ENCODE results near the gene SCARB1. TPM values are rescaled to one million over a fixed set of nuclear protein-coding genes. Genes with fewer than 3 reads are reported as not detected.

Gene SCARB1
- total and polyA plus RNA-seq, 7 experiments from 2014 or later: 2.2 to 7.1 (median 4.0) TPM

GRCh38 chr12:124909831-124910560 is 46.3 kb upstream of the SCARB1 start:
- H3K27me3 Mint-ChIP-seq: peaks cover 0 to 13% (median 0%) of the 10 kb centered on the region in 5 donors
- H3K27ac Mint-ChIP-seq: peak overlapping the region in 7 of 9 donors; percentile 29 to 84 (median 56)
- H3K4me1 ChIP-seq (ENCODE audit: control insufficient read depth in 2 of 2, insufficient read depth in 2 of 2, low read length in 2 of 2): peaks cover 9 to 10% of the 10 kb centered on the region in 2 donors
- ATAC-seq (no peak), DNase-seq (peak in 1 of 9 donors; percentile 3)
- H3K4me1 Mint-ChIP-seq: peaks cover 32 to 58% (median 52%) of the 10 kb centered on the region in 7 donors
- H3K9me3 Mint-ChIP-seq: peaks cover 0 to 26% (median 0%) of the 10 kb centered on the region in 11 donors
- ChIA-PET POLR2A (interaction anchor here (0.6 to 7.1 kb wide), 7 partner anchors 9 to 35 kb away, joined by 3 to 158 read pairs (median 11); no protein-coding TSS in a partner anchor), CTCF (interaction anchor here (0.6 to 7.3 kb wide), 3 partner anchors 30 to 101 kb away, joined by 3 to 167 read pairs (median 5); no protein-coding TSS in a partner anchor)
- H3K4me3 ChIP-seq (ENCODE audit: low read length): no peak overlapping the region
- no peaks in the 10 kb centered on the region for H3K27me3 ChIP-seq (ENCODE audit: control insufficient read depth in 2 of 2, insufficient read depth in 2 of 2, low read length in 2 of 2)
- peak overlapping the region in 4 of 10 donors; percentile 18 to 84 (median 50) for H3K4me3 Mint-ChIP-seq
- H3K9me3 ChIP-seq (ENCODE audit: control insufficient read depth in 2 of 3, low read length in 3 of 3): no peaks in the 10 kb centered on the region
- H3K36me3 ChIP-seq (ENCODE audit: control insufficient read depth in 2 of 3, insufficient read depth in 3 of 3, low read length in 3 of 3): peaks cover 7 to 25% (median 8%) of the 10 kb centered on the region in 3 experiments
- intact Hi-C loops (cut with micrococcal nuclease): loop anchor here in 1 of 2 donors (5.0 kb wide), 2 partner anchors 138 to 157 kb away; partner anchors contain the start of gene AACS
- peaks cover 16 to 41% (median 33%) of the 10 kb centered on the region in 5 donors for H3K36me3 Mint-ChIP-seq
- H3K27ac ChIP-seq (ENCODE audit: low read depth, low read length): no peak overlapping the region

DNA sequence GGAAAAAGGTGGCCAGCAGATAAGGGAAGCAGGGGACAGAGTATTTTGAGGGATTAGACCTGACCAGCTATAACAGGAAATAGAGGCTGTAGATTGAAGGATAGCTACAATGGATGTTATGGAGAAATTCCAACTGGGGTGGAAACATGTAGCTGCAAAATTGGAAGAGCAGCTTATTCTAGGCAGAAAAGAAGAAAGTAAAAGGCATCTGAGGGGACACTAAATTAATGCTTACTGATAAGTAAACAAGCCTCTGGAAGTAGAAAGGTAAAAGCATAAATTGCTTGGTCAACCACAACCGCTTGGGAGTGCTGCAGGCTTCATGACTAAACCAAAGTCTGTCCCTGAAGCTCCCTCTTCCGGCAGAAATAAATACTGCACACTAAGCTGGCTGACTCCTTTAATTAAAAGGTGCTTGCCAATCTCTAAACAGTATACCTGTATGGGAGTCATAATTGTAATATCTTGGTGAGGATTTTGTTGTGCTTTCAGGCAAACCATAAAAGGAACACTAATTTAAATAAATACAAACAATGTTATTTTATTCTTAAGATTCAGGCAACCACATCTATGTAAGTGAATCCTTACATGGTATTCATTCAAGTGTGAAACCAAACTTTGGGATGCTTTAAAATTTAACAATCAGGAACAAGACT is 43.1 kb upstream of the SCARB1 start:
- Mint-ChIP-seq H3K36me3 (peaks cover 6 to 17% (median 10%) of the 10 kb centered on the region in 5 donors), H3K27ac (peak overlapping the region in 8 of 9 donors; percentile 1 to 67 (median 36)), H3K4me1 (peaks cover 21 to 33% (median 27%) of the 10 kb centered on the region in 7 donors), H3K27me3 (no peaks in the 10 kb centered on the region), H3K9me3 (peaks cover 0 to 8% (median 0%) of the 10 kb centered on the region in 11 donors), H3K4me3 (peak overlapping the region in 1 of 10 donors; percentile 4)
- Histone ChIP-seq H3K27ac (ENCODE audit: low read depth, low read length) (no peak overlapping the region), H3K4me3 (ENCODE audit: low read length) (no peak overlapping the region), H3K4me1 (ENCODE audit: control insufficient read depth in 2 of 2, insufficient read depth in 2 of 2, low read length in 2 of 2) (peaks cover 4 to 10% of the 10 kb centered on the region in 2 donors), H3K9me3 (ENCODE audit: control insufficient read depth in 2 of 3, low read length in 3 of 3) (no peaks in the 10 kb centered on the region), H3K27me3 (ENCODE audit: control insufficient read depth in 2 of 2, insufficient read depth in 2 of 2, low read length in 2 of 2) (no peaks in the 10 kb centered on the region), H3K36me3 (ENCODE audit: control insufficient read depth in 2 of 3, insufficient read depth in 3 of 3, low read length in 3 of 3) (peaks cover 0 to 9% (median 8%) of the 10 kb centered on the region in 3 experiments)
- ChIA-PET CTCF (interaction anchor here (0.6 to 7.3 kb wide), 14 partner anchors 9 to 211 kb away, joined by 3 to 167 read pairs (median 6); partner anchors contain the start of gene UBC), POLR2A (interaction anchor here (0.7 to 4.6 kb wide), 8 partner anchors 9 to 143 kb away, joined by 3 to 62 read pairs (median 8); partner anchors contain the start of gene UBC)
- peak; percentile 90 for ATAC-seq
- peak; percentile 49 to 92 (median 89) for DNase-seq
- intact Hi-C loops (cut with micrococcal nuclease): loop anchor here (1.0 to 5.0 kb wide), 11 partner anchors 8 to 870 kb away; partner anchors contain the start of genes AACS (in 2 of the 2), DHX37 (in 1 of the 2), NCOR2 (in 1 of the 2) and SCARB1 (in 1 of the 2)

- Histone ChIP-seq H3K4me3 (ENCODE audit: low read length) (no peak overlapping the region), H3K4me1 (ENCODE audit: control insufficient read depth in 2 of 2, insufficient read depth in 2 of 2, low read length in 2 of 2) (peaks cover 0 to 4% of the 10 kb centered on the region in 2 donors), H3K27me3 (ENCODE audit: control insufficient read depth in 2 of 2, insufficient read depth in 2 of 2, low read length in 2 of 2) (no peaks in the 10 kb centered on the region), H3K9me3 (ENCODE audit: control insufficient read depth in 2 of 3, low read length in 3 of 3) (no peaks in the 10 kb centered on the region), H3K36me3 (ENCODE audit: control insufficient read depth in 2 of 3, insufficient read depth in 3 of 3, low read length in 3 of 3) (no peaks in the 10 kb centered on the region), H3K27ac (ENCODE audit: low read depth, low read length) (no peak overlapping the region)
- ChIA-PET POLR2A (interaction anchor here (3.8 to 4.6 kb wide), 2 partner anchors 11 to 36 kb away, joined by 36 to 62 read pairs; partner anchors contain the start of gene UBC), CTCF (interaction anchor here (0.7 to 7.3 kb wide), 4 partner anchors 11 to 990 kb away, joined by 3 to 167 read pairs (median 16); partner anchors contain the start of gene UBC)
- H3K27me3 Mint-ChIP-seq: peaks cover 0 to 2% (median 0%) of the 10 kb centered on the region in 5 donors
- ATAC-seq: peak; percentile 45
- peaks cover 6 to 12% (median 7%) of the 10 kb centered on the region in 7 donors for H3K4me1 Mint-ChIP-seq
- H3K36me3 Mint-ChIP-seq: no peaks in the 10 kb centered on the region
- DNase-seq: peak in 1 of 9 donors; percentile 4
- no peak overlapping the region for H3K4me3 Mint-ChIP-seq
- intact Hi-C loops (cut with micrococcal nuclease): loop anchor here in 1 of 2 donors (5.0 kb wide), 2 partner anchors 132 to 163 kb away; partner anchors contain the start of gene AACS
- H3K27ac Mint-ChIP-seq: peak overlapping the region in 1 of 9 donors; percentile 13
- no peaks in the 10 kb centered on the region for H3K9me3 Mint-ChIP-seq
Observed at GRCh38 chr12:124904306-124905098, 40.8 kb upstream of the SCARB1 start.

GRCh38 chr12:124902916-124903315 is 39.3 kb upstream of the SCARB1 start:
- no peaks in the 10 kb centered on the region for H3K9me3 ChIP-seq (ENCODE audit: control insufficient read depth in 2 of 3, low read length in 3 of 3)
- H3K4me1 ChIP-seq (ENCODE audit: control insufficient read depth in 2 of 2, insufficient read depth in 2 of 2, low read length in 2 of 2): peaks cover 0 to 4% of the 10 kb centered on the region in 2 donors
- no peaks in the 10 kb centered on the region for H3K36me3 ChIP-seq (ENCODE audit: control insufficient read depth in 2 of 3, insufficient read depth in 3 of 3, low read length in 3 of 3)
- H3K4me3 Mint-ChIP-seq: no peak overlapping the region
- CTCF ChIA-PET: interaction anchor here (0.7 to 1.5 kb wide), 2 partner anchors 17 to 28 kb away, joined by 3 read pairs; no protein-coding TSS in a partner anchor
- peaks cover 17 to 25% (median 18%) of the 10 kb centered on the region in 7 donors for H3K4me1 Mint-ChIP-seq
- no peaks in the 10 kb centered on the region for H3K36me3 Mint-ChIP-seq
- no peak for DNase-seq
- H3K9me3 Mint-ChIP-seq: no peaks in the 10 kb centered on the region
- no peaks in the 10 kb centered on the region for H3K27me3 ChIP-seq (ENCODE audit: control insufficient read depth in 2 of 2, insufficient read depth in 2 of 2, low read length in 2 of 2)
- ATAC-seq: no peak
- no peak overlapping the region for H3K27ac Mint-ChIP-seq
- H3K27me3 Mint-ChIP-seq: peaks cover 0 to 2% (median 0%) of the 10 kb centered on the region in 5 donors
- POLR2A ChIA-PET: interaction anchor here (1.1 to 1.4 kb wide), 2 partner anchors 16 to 37 kb away, joined by 3 to 4 read pairs; no protein-coding TSS in a partner anchor
- no peak overlapping the region for H3K4me3 ChIP-seq (ENCODE audit: low read length)
- H3K27ac ChIP-seq (ENCODE audit: low read depth, low read length): no peak overlapping the region
- intact Hi-C loops (cut with micrococcal nuclease): no loop called here

- Histone ChIP-seq H3K9me3 (ENCODE audit: control insufficient read depth in 2 of 3, low read length in 3 of 3) (no peaks in the 10 kb centered on the region), H3K4me1 (ENCODE audit: control insufficient read depth in 2 of 2, insufficient read depth in 2 of 2, low read length in 2 of 2) (no peaks in the 10 kb centered on the region), H3K36me3 (ENCODE audit: control insufficient read depth in 2 of 3, insufficient read depth in 3 of 3, low read length in 3 of 3) (no peaks in the 10 kb centered on the region), H3K4me3 (ENCODE audit: low read length) (no peak overlapping the region), H3K27ac (ENCODE audit: low read depth, low read length) (no peak overlapping the region), H3K27me3 (ENCODE audit: control insufficient read depth in 2 of 2, insufficient read depth in 2 of 2, low read length in 2 of 2) (no peaks in the 10 kb centered on the region)
- peaks cover 0 to 3% (median 0%) of the 10 kb centered on the region in 5 donors for H3K36me3 Mint-ChIP-seq
- H3K27ac Mint-ChIP-seq: no peak overlapping the region
- CTCF ChIA-PET: interaction anchor here (0.7 to 1.2 kb wide), 2 partner anchors 17 to 40 kb away, joined by 3 to 5 read pairs; no protein-coding TSS in a partner anchor
- H3K9me3 Mint-ChIP-seq: peaks cover 0 to 1% (median 0%) of the 10 kb centered on the region in 11 donors
- H3K4me3 Mint-ChIP-seq: no peak overlapping the region
- ATAC-seq: no peak
- POLR2A ChIA-PET: interaction anchor here (0.7 to 1.5 kb wide), 3 partner anchors 9 to 16 kb away, joined by 3 to 4 read pairs (median 3); partner anchors contain the start of gene UBC
- peaks cover 10 to 20% (median 13%) of the 10 kb centered on the region in 7 donors for H3K4me1 Mint-ChIP-seq
- intact Hi-C loops (cut with micrococcal nuclease): no loop called here
- peak in 1 of 9 donors; percentile 3 for DNase-seq
- peaks cover 0 to 2% (median 0%) of the 10 kb centered on the region in 5 donors for H3K27me3 Mint-ChIP-seq
Observed at GRCh38 chr12:124901003-124901402, 37.3 kb upstream of the SCARB1 start.
